NCI-H1048 (cell line): Measurements from ENCODE around the gene C1orf167.

Experiments
- DNase-seq: peaks from one replicate; lab custom pipeline; 2025; lab: John Stamatoyannopoulos, UW

C1orf167 gene, protein sequence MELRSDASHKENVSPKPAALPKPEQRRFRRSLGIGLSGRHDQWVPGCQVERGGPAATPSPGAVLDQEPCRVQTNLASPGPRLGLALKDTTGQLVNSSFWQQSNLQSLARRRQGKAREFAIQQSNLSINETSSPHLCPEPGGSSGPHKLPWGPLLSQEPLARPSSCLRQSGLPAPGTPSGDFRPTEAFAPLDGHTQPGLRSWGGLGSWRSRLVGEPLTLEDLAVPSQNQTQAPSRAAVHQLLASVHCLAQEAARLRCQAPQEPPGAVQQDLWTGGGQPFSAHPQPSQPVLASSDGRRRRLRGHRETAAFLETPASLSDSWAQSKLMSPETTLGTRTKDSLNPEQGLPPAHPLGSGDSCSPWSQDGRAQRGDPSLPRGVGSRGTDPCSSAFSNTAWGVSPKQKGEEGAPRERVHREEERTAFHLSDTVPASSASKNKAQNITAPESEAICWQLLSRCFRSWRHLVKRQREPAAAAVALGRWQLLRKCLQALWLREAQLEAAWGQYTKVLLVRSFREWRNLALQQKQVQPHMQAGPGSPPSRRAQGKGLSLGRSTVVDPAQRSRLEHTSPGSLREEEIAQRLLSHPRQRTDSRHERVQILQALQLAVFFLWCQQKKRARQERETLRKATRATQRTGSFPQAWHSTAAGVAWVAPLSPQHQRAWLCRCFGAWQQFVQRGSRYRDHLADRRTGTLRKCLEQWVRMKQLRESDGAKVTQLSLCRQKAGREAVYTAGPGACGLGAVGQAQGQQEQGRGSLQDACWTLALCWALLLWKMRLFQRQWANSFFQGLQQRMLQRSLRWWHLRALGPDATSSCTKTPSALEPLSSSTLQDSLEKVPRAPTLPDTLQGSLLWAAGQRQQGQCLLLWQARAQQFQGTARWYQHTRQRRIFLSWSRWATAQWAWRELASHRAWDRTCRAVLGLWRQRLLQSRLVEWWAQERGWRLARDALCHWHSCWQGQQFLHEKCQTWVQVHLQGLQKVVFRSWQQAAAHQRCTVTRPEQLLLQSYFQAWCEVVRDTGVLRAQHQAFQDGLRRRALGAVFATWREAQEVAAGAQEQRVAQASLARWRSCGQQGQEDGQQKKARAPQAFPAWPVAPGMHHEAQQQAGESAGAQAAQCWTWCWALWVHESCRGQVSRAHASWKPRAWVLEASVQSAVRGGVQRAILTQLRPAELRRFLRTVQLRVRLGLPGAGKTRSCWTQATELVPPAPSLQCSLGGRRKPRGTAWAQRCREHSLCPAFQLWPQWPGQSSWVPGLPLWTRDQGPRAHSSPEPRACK (N-terminal part only)

DNA sequence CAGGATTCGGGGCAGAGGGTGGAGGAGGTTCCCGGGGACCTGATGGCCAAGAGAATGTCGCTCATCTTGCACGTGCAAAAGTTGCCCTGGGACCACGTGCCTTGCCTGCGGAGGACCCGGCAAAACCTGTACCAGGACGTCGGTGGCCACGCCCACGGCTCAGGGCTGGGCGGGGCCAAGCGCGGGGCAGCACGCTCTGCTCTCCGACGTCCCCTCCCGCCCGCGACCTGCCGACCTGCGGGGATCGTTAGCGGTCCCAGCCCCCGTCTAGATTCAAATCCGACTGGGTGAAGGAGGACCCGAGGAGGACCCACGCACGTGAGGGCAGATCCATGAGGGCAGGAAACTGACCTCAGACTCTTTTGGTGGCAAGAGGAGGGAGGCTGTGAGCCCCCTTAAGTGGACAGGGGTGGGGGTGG lies at the start of gene C1orf167:
C1orf167 (plus strand) TSS at position 206 of the 419 bp plus-strand sequence. CDS start 2,208 bp downstream, outside the sequence.
- DNase-seq, result no peak

- DNase-seq, result no peak
These were observed 49.7 kb upstream of the C1orf167 start for GRCh38 chr1:11712285-11712684.

DNA sequence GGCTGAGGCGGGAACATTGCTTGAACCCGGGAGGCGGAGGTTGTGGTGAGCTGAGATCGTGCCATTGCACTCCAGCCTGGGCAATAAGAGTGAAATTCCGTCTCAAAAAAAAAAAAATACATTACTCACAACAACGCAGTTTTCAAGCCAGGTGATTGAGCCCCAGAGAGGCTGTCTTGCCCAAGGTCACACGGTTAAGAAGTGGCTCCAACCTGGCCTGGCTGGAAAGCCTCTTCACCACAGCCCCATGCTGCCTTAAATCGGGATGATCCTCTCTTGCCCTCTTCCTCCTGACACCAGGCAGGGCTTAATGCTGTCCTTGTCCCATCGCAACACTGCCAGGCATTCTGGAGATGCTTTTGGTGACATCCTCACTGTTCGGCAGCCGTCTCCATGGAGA lies 48.9 kb upstream of the C1orf167 start:
- DNase-seq, result no peak

DNA sequence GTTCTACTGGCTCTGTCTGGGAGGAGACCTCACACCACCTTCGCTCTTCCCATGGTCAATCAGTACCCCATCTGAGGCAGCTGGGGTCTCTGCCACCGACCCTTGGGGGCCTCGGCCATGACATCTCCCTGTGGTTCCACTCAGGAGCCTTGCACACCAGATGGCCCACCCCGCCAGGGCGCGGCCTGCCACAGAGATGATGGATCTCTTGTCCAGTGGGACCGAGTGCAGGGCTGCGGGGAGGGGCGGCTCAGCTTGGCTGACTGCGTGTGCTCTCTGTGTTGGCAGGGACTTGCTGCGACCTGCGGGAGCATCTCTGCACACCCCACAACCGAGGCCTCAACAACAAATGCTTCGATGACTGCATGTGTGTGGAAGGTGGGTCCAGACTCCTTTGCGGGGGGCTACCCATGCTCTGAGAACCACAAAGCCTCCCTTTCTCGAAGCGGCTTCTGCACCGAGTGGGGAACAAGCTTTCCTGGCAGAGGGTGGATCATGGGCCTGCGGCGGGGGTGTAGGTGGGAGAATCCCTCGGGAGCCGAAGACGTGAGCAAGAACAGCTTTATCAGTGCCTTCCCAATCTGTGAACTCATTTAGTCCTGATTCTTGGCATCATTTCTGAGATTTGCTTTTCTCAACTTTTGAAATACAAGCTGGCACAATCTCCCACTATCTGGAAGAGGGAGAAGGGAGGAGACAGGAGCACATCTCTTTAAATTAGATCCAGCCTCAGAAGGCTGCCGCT lies 47.0 kb upstream of the C1orf167 start:
- no peak for DNase-seq

- DNase-seq, result no peak
These were observed 42.5 kb upstream of the C1orf167 start for GRCh38 chr1:11719313-11720032.

DNA sequence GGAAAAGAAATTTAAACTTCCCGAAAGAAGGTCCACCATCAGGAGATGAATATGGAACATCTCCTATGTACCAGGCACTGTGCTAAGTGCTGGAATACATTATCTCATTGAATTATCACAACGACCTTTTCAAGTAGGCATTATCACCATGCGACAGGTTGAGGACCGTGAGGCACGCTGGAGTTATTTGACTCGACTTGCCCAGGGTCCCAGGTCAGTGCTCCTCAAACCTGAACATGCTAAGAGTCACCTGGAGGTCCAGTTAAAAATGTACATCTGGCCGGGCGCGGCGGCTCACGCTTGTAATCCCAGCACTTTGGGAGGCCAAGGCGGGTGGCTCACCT lies 42.0 kb upstream of the C1orf167 start:
- no peak for DNase-seq

GRCh38 chr1:11720525-11720924 lies 41.5 kb upstream of the C1orf167 start:
- no peak for DNase-seq

DNA sequence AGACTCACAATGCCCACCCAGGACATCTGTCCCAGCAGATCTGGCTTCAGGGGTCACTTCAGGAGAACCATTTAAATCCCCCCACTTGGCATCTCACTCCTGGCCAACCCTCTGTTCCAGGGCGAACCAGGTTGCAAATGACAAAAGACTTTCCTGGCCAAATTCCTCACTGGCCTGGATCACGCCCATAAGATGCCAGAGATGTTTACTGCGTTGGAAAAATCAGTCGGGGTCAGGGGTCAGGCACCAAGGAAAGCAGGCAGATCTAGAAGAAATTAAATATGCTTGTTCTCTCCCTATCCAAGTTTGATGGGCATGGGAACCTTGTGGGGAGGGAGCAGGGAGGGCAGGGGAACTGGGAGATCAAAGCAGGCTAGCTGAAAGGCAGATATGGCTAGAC lies 40.7 kb upstream of the C1orf167 start:
- DNase-seq, result no peak

GRCh38 chr1:11722538-11722937 lies 39.5 kb upstream of the C1orf167 start:
- DNase-seq, result no peak

GRCh38 chr1:11725616-11726015 lies 36.4 kb upstream of the C1orf167 start:
- no peak for DNase-seq

DNA sequence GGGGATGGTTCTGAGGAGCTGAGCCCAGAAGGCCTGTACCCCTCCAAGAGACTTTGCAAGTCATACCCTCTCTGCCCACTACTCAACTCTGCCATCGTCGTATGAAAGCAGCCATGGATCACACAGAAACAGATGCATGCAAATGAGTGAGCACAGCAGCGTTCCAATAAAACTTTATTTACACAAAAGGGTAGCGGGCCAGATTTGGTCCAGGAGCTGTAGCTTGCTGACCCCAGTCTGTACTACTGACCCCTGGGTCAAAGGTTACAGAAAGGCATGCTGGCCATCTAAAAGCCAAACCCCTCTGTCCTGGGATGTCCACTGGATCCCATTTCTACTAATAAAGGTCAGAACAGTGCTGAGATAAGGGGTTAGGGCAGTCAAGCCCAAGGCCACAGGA lies 34.9 kb upstream of the C1orf167 start:
- no peak for DNase-seq

DNA sequence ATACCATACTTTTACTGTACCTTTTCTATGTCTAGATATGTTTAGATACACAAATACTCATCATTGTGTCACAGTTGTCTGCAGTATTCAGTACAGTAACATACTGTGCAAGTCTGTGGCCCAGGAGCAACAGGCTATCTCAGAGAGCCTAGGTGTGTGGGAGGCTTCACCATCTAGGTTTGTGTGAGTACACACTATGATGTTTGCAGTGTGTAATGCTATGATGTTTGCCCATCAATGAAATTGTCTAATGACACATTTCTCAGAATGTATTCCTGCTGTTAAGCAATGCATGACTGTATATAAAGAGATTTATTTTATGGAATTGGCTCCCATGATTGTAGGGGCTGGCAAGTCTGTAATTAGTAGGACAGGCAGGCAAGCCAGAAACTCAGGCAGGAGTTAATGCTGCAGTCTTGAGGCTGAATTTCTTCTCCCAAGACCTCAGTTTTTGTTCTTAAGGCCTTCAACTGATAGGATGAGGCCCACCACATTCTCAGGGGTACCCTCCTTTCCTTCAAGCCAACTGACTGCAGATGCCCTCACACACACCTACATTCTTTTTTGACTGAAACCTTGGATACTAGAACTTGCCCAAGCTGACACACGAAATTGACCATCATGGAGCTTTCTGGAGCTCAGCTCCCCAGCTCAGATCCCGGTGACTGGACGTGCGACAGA lies 33.7 kb upstream of the C1orf167 start:
- DNase-seq, result no peak

DNA sequence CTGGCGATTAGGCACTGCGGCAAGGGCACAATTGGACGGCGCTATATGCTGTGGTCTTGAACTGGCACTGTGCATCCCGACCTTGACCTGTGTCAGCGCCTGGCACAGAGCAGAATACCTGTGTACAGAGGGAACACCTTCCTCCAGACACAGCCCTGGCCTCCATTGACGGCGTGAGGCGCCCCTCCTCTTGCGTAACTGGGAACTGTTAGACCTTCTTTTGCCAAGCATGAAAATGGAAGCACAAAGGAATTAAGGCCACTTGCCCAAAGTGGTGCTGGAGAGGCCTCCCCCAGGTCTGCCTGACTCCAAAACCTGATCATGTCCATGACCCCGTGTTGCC lies 32.9 kb upstream of the C1orf167 start:
- DNase-seq, result no peak

DNA sequence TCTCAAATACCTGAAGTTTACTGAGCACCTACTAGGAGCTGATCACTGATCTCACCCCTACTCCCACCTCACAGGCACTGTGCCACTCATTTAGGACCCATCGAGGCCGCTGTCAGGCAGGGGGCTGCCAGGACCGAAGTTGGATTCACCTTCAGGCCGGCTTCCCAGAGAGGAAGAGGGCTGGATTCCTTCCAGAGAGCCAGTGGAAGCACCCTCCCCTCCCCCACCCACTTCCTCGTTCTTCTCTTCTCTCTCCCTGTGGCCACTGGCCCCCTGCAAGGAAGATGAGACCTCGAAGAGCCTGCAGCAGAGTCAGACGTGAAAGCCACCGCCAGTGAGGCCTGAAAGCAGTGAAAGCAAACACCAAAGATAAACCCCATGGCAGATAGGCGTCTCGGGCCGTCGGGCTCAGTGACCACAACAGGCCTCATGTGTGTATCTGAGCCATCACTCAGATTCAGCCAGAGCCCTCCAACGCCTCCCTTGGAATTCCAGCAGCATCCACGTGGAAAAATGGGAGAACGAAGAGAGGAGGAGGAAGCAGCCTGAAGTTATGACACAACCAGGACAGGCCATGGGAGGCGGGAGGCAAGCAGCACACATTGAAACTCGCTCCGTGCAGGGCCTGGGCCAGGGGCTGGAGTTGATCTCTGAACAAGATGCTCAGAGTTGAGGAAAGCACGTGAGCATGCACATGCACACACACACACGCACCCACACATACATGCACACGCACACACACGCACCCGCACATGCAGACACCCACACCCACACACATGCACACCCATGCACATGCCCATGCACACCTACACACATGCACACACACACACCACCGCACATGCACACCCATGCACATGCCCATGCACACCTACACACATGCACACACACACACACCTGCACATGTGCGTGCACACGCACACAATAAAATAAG lies 32.2 kb upstream of the C1orf167 start:
- no peak for DNase-seq

- no peak for DNase-seq
These were observed 31.5 kb upstream of the C1orf167 start for GRCh38 chr1:11730429-11730891.

DNA sequence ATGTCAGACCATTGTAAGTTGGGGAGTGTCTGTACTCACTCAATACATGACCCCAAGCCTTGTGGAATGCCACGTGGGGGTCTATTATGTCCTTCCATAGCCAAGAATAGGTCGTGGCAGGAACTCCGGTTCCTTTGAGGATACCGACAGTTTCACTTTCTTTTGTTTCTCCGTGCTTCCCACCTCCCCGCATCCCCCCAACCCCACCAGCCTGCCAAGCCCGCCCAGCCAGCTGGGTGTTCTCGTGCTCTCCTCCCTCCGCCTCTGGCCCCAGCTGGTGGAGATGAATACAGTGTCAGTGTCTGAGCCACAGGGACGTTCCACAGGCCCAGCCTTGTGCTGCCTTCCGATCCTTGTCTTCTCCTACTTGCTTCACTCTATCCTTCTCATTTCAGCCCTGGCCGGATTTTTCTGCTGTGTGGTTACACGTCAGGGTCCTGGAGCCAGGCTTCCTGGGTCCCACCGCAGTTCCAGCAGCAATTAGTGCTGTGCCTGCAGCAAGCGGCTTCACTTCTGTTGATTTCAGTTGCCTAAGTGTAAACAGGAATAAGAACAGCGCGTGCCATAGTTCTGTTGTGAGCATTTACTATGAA lies 30.2 kb upstream of the C1orf167 start:
- no peak for DNase-seq

DNA sequence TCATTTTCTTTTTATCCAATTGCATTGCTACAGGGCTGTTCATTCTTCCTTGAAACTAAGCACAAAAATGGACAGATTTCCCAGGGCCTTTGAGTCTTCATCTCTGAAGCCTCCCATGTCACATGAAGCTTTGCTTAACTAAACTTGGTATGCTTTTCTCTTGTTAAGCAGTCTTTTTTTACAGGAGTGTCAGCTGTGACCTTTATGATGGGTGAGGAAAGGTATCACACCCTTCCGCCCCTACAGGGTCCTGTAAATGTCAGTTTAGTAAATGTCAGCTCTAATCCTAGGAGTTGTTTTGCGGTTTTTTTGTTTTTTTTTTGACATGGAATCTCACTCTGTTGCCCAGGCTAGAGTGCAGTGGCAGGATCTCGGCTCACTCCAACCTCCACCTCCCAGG lies 28.7 kb upstream of the C1orf167 start:
- no peak for DNase-seq

- no peak for DNase-seq
These were observed 26.5 kb upstream of the C1orf167 start for GRCh38 chr1:11735531-11735853.
